Lower leg skin (tissue), 4 donors: ENCODE data around the gene ABCF2. TPM values are rescaled to one million over a fixed set of nuclear protein-coding genes. Genes with fewer than 3 reads are reported as not detected.

Experiments
- DNase-seq, 2 donors: peaks; one replicate each; pipeline ENCODE4 v3.0.0-alpha.2; 2019; ENCODE audit warnings: low spot score in 2 of 2
- H3K4me3 ChIP-seq: fragments of 200-600 bp; sonication (generic); 2 replicates; pipeline ENCODE4 v1.5.1; 2017; ENCODE audit warnings: mild to moderate bottlenecking, low read depth; ENCODE audit not compliant: poor library complexity, severe bottlenecking
- CTCF ChIP-seq, 3 donors: fragments of 450-650 bp; IDR thresholded peaks; one replicate each; pipeline ENCODE4 v1.5.1; 2016; ENCODE audit warnings: antibody characterized with exemption in 3 of 3, mild to moderate bottlenecking in 3 of 3, moderate library complexity in 2 of 3
- POLR2A ChIP-seq, 2 donors: fragments of 450-650 bp; IDR thresholded peaks; one replicate each; pipeline ENCODE4 v1.6.1; 2016 to 2017; ENCODE audit warnings: antibody characterized with exemption in 2 of 2, mild to moderate bottlenecking in 1 of 2, moderate library complexity in 1 of 2
- WGBS, 2 donors: methylation state at CpG; one replicate each; pipeline ENCODE4 v1.1.5; 2018; 5-methylcytosine and 5-hydroxymethylcytosine counted together
- intact Hi-C: fragments of 100-400 bp; cut with DNase I; formaldehyde crosslinking; loops from one replicate; pipeline ENCODE4 v1.15.0; 2023; ENCODE audit warnings: low total_unique reads
- total RNA-seq, 4 donors: library from RNA; depleted of rRNA; stranded (reverse); fragments of >200 nt; gene quantifications; one replicate each; pipeline ENCODE4 v1.1.0, GENCODE V29; 2016

The ABCF2 gene
- total RNA-seq, 4 donors from 2014 or later = 16.4 to 267 (median 29.1) TPM

DNA sequence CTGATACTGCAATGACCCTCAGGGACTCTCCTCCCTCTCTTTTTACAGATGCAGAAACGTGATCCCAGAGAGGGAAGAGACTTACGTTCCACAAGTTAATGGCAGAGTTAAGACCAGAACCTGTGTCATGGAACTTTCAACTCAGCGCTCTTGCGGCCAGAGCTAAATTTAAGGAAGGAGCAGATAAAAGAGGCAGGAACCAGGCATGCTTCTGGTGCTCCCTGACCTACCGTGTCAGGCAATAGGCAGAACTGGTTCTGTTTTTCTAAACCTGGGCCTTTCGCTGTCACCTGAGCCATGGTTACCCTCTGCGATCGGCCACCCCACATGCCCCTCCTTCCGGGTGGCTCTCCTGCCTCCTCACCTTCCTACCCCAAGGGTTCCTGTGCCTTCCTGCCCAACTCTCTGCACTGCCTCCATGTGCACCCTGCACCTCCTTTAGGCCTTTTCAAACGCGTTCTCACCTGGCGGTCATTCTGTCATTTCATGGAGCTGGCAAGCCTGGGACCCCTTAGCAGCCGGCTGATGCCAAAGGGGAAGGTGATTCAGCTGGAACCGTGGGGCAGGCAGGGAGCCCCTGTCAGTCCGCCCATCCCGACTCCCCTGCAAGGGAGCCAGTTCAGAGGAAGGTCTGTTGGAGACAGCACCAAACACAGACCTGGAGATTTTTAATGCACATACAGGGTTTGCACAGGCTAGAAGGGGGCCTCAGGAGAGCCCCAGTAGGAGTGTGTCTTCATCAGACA is 51.8 kb downstream of the ABCF2 start:
- WGBS, 2 donors = 75 to 80% methylated on average over 16 of the region's 16 CpGs
- TF ChIP-seq CTCF (IDR thresholded peaks at IDR 0.05) (no peak), POLR2A (IDR thresholded peaks at IDR 0.05) (no peak)
- intact Hi-C loops = no loop called here
- DNase-seq = peak in 1 of 2 donors; percentile 42
- no peak overlapping the region for H3K4me3 ChIP-seq

DNA sequence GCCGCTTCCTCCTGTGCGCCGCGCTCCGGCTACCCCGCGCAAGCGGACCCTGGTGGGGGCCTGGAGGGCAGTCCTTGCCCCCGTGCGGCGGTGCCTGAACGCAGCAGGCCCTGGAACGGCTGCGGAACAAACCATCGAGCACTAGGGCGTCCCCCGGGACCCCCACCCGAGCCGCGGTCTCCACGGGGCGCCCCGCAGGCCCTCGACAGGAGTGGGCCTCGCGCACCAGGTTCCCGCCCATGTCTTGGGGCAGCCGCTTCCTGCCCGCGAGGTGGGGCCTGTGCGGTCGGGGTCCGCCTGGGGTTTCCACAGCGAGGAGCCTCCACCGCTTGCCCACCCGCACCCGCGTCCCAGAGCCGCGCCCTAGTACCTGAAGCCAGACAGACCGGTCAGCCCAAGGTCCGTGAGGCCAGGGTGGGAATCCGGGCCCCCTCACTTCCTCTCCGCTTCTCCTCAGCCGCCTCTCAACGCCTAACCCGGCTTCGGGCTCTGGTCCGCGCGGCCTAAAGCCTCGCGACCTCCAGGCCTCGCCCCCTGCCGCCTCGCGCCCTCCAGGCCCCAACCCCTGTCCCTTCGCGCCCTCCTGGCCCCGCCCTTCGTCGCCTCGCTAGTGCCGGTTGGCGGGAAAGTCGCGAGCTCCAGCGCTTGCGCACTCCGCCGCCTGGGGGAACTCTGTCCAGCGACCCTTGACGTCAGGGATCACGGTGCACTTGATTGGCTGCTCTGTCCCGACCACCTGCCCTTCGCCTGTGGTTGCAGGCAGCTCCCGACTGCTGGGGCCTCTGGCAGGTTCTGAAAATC is 52.6 kb downstream of the ABCF2 start:
- peak in 1 of 2 donors; percentile 86 for DNase-seq
- intact Hi-C loops = loop anchor here (5.0 kb wide), 1 partner anchor 52 kb away; no protein-coding TSS in a partner anchor
- WGBS, 2 donors = 56 to 62% methylated on average over 63 to 70 of the region's 77 CpGs
- TF ChIP-seq POLR2A (IDR thresholded peaks at IDR 0.05) (no peak), CTCF (IDR thresholded peaks at IDR 0.05) (no peak)
- H3K4me3 ChIP-seq = no peak overlapping the region

GRCh38 chr7:151173386-151174245 is 53.4 kb downstream of the ABCF2 start:
- intact Hi-C loops = loop anchor here (5.0 kb wide), 1 partner anchor 51 kb away; no protein-coding TSS in a partner anchor
- H3K4me3 ChIP-seq = no peak overlapping the region
- WGBS, 2 donors = 82 to 85% methylated on average over 43 of the region's 43 CpGs
- peak in 1 of 2 donors; percentile 82 for DNase-seq
- TF ChIP-seq POLR2A (IDR thresholded peaks at IDR 0.05) (no peak), CTCF (IDR thresholded peaks at IDR 0.05) (no peak)

- no peak overlapping the region for H3K4me3 ChIP-seq
- intact Hi-C loops = loop anchor here (5.0 kb wide), 1 partner anchor 50 kb away; no protein-coding TSS in a partner anchor
- no peak for TF ChIP-seq POLR2A (IDR thresholded peaks at IDR 0.05)
- peak in 1 of 3 donors; percentile 98 for TF ChIP-seq CTCF (IDR thresholded peaks at IDR 0.05)
- DNase-seq = peak; percentile 59 to 96
- 21 to 23% methylated on average over 33 to 42 of the region's 42 CpGs for WGBS, 2 donors
These were observed 54.5 kb downstream of the ABCF2 start for GRCh38 chr7:151172273-151173141.
